ENCODE data around the gene DDR1.
"Not testable (repeated sequence)": the region's sequence is repeated elsewhere in the genome, so short reads cannot be mapped to it uniquely, and the experiment has no call there.

DDR1 gene

GRCh38 chr6:30883685-30884520, at the start of gene DDR1:
Gene DDR1, plus strand, starts transcription at chr6:30884519. Its CDS starts 4,211 bp downstream, at chr6:30888730.
- no peak for DNase-seq

GRCh38 chr6:30834646-30835045, 49.7 kb upstream of the DDR1 start:
- no peak for DNase-seq

- no peak for DNase-seq
These were observed 48.7 kb upstream of the DDR1 start for GRCh38 chr6:30835576-30835975.

- DNase-seq, result no peak
These were observed 47.9 kb upstream of the DDR1 start for GRCh38 chr6:30836431-30836866.

DNA sequence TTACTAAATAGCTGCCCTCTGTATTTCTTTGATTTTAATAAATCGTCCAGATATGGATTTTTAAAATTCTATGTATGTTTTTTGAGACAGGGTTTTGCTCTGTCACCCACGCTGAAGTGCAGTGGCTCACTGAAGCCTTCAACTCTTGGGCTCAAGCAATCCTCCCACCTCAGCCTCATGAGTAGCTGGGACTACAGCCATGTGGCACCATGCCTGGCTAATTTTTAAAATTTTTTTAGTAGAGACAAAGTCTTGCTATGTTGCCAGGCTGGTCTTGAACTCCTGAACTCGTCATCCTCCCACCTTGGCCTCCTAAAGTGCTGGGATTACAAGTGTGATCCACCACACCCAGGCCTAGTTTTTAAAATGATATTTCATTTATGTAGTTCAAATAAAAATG, 47.4 kb upstream of the DDR1 start:
- no peak for DNase-seq

DNA sequence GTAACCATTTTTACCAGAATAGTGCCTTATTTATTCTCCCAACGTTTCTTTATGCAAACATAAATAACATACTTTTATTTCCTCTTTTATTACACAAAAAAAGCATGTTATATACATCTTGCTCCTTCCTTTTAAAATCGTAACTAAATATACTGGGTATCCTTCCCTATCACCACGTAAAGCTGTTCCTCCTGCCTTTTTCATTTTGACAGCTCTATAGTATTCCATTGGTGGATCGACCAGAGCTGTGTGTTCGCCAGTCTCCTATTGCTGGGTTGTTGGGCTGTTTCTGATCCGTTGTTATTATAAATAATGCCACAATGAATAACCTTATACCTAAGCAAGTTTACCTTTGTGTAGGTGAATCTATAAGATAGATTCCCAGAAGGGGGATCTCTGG, 46.9 kb upstream of the DDR1 start:
- no peak for DNase-seq

GRCh38 chr6:30837870-30838269, 46.4 kb upstream of the DDR1 start:
- DNase-seq, result no peak

DNA sequence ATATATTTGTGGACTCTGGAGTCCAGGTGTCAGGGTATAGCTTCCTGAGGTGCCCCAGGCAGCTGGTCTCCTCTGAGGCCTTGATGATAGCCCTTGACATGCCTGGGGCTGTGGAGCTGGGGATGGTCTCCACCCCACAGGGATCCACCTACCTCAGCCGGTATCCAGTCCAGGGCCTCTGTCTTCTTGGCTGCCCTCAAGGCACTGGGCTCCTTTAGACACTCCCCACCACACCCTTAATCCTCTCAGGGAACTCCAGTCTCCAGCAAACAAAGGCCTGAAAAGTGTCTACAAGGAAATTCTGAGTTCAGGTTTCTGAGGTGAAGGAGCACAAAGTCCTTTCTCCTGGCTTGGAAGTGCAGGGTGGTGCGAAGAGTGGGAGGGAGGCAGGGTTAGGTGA, 44.6 kb upstream of the DDR1 start:
- no peak for DNase-seq

DNA sequence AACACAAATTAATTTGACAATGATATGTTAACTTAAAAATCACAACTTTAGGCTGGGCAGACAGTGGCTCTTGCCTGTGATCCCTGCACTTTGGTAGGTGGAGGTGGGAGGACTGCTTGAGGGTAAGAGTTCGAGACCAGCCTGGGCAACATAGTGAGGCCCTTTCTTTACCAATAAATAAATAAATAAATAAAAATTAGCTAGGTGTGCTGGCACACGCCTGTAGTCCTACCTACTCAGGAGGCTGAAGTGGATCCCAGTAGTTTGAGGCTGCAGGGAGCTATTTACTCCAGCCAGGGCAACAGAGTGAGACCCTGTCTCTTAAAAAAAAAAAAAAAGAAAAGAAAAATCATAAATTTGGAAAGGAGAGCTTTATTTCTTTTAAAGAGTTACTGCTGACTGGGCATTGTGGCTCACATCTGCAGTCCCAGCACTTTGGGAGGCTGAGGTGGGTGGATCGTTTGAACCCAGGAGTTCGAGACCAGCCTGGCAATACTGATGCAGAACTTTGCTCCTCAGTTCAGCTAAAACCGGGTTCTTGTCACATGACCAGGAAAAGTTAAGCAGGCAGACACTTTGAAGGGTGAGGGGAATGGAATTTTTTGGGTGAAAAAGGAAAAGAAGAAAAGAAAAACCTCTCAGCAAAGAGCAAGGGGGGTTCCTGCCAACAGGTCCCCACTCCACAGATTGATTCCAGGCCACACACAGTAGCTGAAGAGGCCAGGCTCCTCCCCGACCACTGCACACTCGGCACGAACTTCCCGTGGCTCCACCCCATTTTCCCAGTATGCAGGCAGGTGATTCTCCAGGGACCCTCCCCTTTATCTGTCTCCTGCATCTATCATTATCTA, 44.0 kb upstream of the DDR1 start:
- no peak for DNase-seq

DNA sequence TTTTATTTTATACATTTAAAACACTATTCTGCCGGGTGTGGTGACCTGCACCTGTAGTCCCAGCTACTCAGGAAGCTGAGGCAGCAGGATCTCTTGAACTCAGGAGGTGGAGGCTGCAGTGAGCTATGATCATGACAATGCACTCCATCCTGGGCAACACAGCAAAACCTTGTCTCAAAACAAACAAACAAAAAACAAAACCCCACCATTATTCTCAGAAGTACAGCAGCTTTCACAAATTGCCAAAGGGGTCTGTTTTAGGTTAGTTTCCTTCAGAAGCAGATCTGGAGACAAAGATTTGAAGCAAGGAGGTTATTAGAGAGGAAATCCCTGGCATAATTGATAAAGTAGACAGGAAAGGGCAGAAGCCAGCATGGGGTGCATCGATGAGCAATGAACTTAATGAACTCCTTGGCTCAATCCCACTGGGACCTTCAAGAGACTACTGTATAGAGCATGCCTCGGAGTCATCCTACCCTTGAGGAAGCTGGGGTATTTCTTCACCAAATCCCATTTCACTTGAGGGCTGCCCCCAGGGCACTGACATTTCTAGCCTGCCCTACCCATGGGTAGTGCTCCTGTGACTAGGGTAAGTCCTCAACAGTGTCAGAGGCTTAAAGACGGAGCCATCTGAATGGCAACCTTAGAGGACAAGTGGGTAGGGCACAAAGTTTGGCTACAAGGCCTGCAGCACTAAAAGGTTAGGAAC, 43.2 kb upstream of the DDR1 start:
- DNase-seq, result no peak

- no peak for DNase-seq
These were observed 42.4 kb upstream of the DDR1 start for GRCh38 chr6:30841644-30842504.

- DNase-seq, result no peak
These were observed 41.3 kb upstream of the DDR1 start for GRCh38 chr6:30842754-30843610.

- no peak for DNase-seq
These were observed 40.7 kb upstream of the DDR1 start for GRCh38 chr6:30843611-30843998.

GRCh38 chr6:30844118-30844535, 40.2 kb upstream of the DDR1 start:
- DNase-seq, result no peak

- no peak for DNase-seq
These were observed 39.1 kb upstream of the DDR1 start for GRCh38 chr6:30845183-30845582.

GRCh38 chr6:30847421-30847970, 36.8 kb upstream of the DDR1 start:
- no peak for DNase-seq

- no peak for DNase-seq
These were observed 36.3 kb upstream of the DDR1 start for GRCh38 chr6:30847971-30848436.

DNA sequence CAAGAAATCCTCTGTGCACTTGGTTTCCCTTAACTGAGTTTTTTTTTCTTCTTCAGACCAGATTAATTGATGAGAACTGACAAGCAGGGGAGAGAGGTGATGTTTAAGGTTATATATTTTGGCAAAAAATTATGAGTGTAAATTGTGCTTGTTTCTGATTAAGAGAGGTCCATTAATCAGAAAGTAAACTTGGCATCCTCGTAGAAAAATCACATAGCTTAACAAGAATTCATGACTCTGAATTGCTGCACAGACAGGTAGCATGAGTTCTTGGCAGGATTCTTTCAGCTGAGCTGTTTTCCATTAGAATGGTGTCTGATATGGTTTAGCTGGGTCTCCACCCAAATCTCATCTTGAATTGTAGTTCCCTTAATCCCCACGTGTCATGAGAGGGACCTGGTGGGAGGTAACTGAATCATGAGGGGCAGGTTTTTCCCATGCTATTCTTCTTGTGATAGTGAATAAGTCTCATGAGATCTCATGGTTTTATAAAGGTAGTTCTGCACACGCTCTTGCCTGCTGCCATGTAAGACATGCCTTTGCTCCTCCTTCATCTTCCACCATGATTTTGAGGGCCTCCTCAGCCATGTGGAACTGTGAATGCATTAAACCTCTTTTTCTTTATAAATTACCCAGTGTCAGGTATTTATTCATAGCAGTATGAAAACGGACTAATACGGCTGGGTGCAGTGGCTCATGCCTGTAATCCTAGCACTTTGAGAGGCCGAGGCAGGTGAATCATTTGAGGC, 34.2 kb upstream of the DDR1 start:
- no peak for DNase-seq

- not testable (repeated sequence) for DNase-seq
These were observed 31.9 kb upstream of the DDR1 start for GRCh38 chr6:30852459-30852858.
